Astrocyte of the cerebellum (primary cell): Measurements from ENCODE around the gene CFAP68.

Experiments
- DNase-seq: peaks from one replicate; pipeline ENCODE4 v3.0.0-alpha.2; 2011; ENCODE audit warnings: low read depth
- H3K4me3 ChIP-seq: 2 replicates; pipeline ENCODE4 v1.5.1; 2011; ENCODE audit warnings: mild to moderate bottlenecking, low read depth, low read length, moderate library complexity
- in situ Hi-C: cut with HindIII; loops from 2 replicates; pipeline ENCODE4 v1.10.0; 2017; ENCODE audit warnings: low sequenced_read_pairs
- TF ChIP-seq, protein P1 (sequence below): IDR thresholded peaks from 2 replicates; pipeline ENCODE4 v1.5.1; 2012; ENCODE audit warnings: low read length, low read depth, moderate library complexity, mild to moderate bottlenecking; ENCODE audit errors: missing control alignments

CFAP68 gene

DNA sequence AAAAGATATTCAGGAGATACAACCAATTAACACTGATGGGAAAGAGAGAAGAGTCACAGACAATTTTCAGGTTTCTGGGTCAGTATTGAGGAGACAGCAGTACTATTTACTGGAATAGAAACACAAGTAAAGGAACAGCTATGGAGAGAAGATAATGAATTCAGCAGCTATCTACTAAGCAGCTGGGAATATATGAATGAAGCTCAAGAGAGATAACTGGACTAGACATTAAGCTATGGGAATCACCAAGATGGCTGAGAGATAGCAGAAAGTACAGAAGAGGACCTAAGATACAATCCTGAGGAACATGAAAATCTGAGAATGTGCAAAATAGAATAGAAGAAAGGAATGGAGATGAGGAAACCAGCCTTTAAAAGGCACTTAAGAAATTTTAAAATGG, 23.8 kb upstream of the CFAP68 start:
- DNase-seq = no peak
- H3K4me3 ChIP-seq = no peak overlapping the region
- TF ChIP-seq, protein P1, sequence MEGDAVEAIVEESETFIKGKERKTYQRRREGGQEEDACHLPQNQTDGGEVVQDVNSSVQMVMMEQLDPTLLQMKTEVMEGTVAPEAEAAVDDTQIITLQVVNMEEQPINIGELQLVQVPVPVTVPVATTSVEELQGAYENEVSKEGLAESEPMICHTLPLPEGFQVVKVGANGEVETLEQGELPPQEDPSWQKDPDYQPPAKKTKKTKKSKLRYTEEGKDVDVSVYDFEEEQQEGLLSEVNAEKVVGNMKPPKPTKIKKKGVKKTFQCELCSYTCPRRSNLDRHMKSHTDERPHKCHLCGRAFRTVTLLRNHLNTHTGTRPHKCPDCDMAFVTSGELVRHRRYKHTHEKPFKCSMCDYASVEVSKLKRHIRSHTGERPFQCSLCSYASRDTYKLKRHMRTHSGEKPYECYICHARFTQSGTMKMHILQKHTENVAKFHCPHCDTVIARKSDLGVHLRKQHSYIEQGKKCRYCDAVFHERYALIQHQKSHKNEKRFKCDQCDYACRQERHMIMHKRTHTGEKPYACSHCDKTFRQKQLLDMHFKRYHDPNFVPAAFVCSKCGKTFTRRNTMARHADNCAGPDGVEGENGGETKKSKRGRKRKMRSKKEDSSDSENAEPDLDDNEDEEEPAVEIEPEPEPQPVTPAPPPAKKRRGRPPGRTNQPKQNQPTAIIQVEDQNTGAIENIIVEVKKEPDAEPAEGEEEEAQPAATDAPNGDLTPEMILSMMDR = no peak
- in situ Hi-C loops = no loop called here

DNA sequence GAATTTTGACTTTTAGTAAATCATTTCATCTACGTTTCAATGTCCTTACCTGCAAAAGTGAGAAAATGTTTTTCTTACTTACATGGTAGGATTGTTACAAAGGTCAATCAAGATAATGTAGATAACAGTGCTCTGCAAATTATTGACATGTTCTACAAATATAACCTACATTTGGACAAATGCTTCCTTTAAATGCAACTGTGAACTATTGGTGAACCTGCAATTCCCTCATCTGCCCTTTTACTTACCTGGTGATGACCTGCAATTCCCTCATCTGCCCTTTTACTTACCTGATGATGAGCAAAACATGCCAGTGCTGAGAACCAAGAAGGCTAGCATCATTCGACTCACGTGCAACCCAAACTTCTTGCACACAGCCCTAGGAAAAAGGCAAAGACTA, 19.1 kb upstream of the CFAP68 start:
- in situ Hi-C loops = no loop called here
- no peak for DNase-seq
- TF ChIP-seq, protein P1 = no peak
- no peak overlapping the region for H3K4me3 ChIP-seq

DNA sequence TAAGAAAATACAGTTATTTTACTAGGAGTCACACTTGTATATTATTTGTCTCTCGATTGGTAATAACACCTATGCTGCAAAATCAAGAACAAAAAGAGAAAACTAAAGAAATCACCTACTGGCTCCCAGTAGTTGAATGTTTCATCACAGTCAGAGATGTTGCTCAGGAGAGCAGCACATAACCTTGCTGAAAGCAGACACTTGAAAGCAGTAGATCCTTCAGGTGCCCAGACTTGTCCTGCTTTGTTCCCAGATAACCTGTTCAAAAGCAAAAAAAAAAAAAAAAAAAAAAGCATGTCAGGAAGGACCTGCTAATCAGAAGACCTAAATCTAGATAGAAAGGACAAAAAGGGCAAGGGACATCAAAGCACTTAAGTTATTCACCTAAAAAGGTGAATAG, 9.2 kb upstream of the CFAP68 start:
- in situ Hi-C loops = no loop called here
- H3K4me3 ChIP-seq = no peak overlapping the region
- TF ChIP-seq, protein P1 = no peak
- no peak for DNase-seq

DNA sequence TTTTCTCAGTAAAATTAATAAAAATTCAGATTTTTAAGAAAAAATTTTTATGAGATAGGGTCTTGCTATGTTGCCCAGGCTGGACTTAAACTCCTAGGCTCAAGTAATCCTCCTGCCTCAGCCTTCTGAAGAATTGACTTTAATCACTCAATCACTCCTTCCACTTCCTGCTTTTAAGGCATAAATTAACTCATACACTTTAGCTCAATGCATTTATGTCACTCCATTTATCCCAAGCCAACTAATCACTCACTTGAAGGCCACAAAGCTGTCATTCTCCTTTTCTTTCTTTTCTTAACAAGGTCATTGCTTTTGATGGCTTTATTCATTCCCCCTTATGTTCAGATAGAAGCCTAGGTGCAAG, 8.8 kb upstream of the CFAP68 start:
- TF ChIP-seq, protein P1 = no peak
- in situ Hi-C loops = no loop called here
- peak overlapping the region; percentile 65 for H3K4me3 ChIP-seq
- no peak for DNase-seq

DNA sequence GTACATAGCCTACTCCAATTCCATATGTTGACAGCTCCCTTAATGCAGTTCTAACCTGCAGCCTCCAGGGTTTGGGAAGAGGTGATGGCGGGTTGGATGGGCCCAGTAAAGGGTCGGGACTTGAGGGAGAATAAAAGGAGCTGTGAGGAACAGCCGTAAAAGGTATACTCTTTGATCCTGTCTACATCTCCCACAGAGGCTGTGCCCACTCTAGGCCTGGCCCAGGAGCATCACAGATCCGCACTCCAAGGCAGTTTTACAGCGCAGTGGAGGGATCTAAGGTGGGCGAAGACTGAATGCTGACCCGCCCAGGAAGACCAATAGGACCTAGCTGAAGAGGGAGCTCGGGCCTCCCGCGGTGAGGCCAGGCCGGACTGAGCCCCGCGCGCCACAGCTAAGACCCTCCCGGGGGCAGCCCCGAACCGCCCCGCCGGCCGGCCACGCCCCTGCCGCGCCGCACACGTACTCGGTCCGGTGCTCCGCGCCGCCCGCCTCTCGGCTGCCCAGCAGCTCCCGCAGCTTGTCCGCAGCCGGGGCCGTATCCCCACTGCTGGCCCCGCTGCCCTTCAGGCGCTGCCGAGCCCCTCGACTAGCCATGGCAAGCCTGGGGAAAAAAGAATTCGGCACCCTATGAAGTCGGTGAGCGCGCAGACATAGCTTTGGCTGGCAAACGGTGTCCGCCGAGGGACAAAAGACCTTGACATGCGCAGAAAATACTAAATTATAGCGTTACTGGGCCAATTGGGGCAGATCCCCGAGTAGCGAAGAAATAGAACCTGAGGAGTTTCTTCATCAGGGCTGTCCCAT, 8.3 kb upstream of the CFAP68 start, which contains the start of gene ALG9:
ALG9 (minus strand) TSS at position 696 of the 807 bp plus-strand sequence; CDS start at position 597, 99 bp downstream.
- DNase-seq = peak; percentile 60
- in situ Hi-C loops = no loop called here
- peak within 1 kb of the TSS; percentile 65 for H3K4me3 ChIP-seq
- TF ChIP-seq, protein P1 = peak; percentile 48

DNA sequence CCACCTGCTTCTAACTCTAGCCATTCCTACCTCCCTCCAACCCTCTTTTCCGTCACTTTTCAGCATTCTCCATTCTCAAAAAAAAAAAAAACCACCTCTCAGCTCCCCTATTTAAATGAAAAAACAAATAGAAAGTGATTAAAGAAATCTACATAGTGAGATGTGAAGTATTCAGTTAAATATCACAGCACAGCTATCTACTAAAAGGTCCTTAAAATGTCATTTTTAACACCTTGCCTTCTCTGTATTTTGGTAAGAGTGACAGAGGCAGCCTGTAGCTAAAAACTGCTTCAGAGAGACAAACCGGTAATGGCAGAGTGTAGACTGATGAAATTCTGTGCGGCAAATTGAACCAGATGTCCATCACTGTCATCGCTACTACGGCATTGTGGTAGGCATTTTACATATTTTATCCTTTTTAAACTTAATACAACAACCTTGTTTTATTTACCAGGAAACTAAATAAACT, 7.6 kb upstream of the CFAP68 start:
- peak overlapping the region; percentile 65 for H3K4me3 ChIP-seq
- in situ Hi-C loops = no loop called here
- TF ChIP-seq, protein P1 = no peak
- no peak for DNase-seq
